Measurements from ENCODE around the gene LTN1.

LTN1 gene

DNA sequence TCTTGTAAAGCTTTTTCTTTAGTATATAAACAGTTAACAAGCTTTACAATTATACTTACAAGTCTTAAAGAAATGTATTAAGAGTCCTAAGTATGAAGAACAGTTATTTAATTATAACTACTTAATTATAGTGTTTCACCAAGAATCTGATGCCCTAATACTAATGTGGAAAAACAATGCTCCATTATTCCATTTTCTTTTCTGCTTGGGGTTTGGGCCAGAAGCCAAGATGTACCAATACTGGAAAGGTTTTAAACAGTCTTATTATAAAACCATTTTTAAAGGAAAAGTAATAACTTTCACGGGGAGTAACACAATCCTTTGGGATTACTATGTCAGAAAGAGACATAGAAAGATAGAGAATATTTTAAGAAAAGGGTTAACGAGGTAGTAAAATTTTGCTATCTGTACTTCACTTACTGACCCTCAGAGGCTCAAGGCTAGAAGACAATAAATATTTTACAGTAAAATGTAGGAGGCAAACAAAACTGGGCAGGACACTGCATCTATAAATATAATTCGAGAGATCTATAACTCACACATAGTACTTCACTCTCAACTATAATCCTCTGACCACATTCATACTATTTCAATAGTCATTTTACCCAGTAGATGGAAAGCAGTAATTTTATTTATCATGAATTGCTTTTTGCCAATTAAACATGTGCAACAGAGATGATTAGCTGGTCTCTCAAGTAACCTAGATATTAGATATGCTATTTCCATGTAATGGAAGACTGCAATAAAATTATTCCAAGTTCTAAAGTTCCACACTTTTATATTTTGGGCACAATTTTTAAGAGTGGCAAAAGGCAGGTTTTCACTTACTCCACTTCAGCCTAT is 63.9 kb downstream of the LTN1 start:
- no peak for DNase-seq

DNA sequence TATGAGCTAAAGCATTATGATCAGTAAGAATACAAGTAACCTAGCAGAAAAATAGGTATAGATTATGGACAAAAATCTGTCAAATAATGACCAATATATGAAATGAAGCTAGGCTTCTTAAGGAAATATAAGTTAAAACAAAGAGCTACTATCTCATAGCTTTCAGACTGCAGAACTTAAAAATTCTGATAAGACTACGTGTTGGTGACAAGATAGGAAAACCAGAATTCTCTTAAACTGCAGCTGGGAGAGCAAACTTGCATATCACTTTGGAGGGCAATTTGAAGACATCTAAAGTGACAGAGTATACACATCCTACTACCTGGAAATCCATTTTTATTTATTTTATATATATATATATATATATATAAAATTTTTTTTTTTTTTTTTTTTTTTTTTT is 65.5 kb downstream of the LTN1 start:
- DNase-seq: no peak

DNA sequence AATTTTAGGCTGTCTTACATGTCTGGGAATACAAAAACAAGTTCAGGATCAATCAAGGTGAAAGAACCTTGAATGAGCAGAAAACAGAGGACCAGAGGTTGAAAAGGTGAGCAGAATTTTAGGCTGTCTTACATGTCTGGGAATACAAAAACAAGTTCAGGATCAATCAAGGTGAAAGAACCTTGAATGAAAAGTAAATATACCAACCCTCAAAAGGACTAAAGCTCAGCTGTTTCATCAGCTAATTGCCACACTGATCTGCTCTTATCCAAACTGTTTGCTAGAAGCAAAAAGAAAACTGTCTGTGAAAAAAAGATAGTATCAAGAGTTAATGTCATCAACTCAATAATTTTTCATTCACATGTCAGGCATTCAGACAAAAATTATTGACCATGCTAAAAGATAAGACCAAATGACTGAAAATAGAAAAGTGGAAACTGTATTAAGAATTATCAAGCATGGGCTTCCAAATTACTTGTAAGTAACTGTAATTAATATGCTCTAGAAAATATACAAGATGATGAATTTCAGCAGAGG is 69.2 kb downstream of the LTN1 start:
- no peak for DNase-seq

DNA sequence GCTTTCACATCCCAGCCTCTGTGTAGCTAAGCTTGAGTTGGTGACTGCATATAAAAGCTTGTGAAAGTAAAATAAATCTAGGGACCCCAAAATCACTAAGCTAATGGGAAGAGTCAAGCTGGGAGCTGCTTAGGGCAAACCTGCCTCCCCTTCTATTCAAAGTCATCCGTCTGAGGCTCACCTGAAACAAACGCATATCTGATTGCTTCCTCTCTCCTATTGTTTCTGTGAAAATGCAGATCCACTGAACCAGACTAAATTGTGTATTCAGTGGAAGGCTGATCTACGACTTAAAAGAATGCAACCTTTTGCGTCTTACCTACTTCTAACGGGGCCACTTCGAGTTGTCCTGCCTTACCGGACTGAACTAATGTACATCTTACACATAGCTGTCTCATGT is 70.3 kb downstream of the LTN1 start:
- DNase-seq: no peak

DNA sequence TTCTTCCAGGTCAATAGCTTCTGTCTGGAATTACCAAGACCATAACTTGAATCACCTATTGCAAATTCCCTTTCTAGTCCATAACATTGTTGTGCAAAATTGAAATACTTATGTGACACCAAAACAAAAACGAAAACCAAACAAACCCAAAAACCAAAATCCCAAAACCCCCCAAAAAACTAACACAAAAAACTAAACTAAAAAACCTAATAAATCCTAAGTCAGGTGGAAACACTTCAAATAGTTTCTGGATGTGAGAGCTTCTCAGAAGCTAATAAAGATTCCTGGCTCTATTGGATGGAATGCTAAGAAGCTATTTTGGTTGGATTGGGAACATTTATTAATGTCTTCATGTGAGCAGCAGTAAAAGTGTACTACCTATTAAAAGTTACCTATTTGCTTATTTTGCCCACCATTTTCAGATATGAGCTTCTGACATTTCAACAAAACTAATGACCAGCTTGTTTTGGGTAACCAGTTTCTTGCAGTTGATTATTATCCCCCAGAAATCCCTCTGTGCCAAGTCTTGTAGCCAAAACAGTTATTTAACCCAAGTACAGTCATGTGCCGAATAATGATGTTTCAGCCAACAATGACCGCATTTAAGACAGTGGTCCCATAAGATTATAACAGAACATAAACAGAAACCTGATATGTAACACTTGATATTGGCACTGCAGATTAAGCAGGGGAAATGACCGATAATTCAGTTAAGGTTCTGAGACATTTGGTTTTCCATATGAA is 76.4 kb downstream of the LTN1 start:
- no peak for DNase-seq

DNA sequence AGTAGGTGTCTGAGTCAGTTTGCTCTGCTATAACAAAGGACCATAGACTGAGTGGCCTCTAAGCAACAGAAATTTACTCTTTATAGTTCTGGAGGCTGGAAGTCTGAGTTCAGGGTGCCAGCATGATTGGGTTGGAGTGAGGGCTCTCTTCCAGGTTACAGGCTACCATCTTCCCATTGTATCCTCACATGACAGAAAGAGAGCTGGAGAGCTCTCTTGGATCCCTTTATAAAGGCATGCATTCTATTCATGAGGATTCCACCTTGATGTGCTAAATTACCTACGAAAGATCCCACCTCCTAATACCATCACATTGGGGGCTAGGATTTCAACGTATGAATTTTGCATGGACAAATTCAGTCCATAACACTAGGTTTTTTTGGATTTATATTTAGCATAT is 79.6 kb downstream of the LTN1 start:
- DNase-seq: no peak

DNA sequence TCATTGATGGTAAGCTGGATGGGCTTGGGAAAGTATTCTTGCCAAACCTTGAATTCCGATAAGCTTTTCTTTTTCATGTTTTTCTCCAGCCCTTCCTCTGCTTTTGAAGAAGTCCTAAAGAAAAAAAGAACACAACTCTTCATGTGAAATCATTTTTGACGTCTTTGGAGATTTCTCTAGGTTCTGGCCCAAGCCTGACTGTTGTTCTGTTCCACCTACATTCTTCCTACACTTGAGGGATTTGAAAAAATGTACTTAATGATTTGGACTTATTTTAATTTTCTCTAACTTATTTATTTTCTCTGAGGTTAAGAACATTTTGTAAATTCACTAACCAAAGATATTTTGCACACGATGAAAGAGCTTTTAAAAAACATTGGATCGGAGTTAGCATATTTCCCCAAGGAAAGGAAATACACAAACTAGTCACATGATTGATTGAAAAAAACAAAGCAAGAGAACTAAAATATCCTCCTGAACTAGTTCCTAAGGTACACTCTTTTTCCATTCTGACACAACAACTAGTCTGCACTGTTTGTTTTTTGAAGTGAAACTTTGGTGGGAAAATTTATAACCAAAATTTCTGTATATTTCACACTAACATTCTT is 82.3 kb downstream of the LTN1 start:
- DNase-seq: no peak

DNA sequence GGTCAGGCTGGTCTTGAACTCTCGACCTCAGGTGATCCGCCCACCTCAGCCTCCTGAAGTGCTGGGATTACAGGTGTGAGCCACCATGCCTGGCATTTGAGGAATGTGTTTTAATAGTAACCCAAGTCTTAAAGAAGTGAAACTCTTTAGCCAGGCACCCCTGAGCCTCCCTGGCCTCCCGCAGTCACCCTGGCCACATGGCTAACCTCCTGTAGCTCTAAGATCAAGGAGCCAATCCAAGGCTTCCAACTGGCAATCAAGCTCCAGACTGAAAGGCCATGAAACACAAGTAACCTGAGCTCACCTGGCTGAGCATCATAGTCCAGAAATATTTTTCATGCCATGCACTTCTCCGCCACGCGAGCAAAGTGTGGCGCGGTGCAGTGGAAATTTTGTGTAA is 84.3 kb downstream of the LTN1 start:
- DNase-seq: no peak

DNA sequence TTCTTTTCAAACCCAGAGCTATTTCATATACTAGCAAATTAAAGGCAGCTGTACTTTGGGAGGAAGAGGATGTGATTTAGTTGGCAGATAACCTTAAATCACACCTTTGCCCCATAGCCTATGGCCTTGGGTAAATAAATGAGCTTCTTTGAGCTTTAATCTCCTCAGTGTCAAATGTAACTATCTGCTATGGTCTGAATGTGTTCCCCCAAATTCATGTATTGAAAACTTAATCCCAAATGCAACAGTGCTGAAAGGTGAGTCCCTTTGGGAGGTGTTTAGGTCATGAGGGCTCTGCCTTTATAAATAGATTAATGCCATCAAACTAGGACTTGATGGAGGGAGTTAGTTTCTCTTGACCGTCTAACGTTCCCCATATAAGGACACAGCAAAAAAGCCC is 85.8 kb downstream of the LTN1 start:
- no peak for DNase-seq

DNA sequence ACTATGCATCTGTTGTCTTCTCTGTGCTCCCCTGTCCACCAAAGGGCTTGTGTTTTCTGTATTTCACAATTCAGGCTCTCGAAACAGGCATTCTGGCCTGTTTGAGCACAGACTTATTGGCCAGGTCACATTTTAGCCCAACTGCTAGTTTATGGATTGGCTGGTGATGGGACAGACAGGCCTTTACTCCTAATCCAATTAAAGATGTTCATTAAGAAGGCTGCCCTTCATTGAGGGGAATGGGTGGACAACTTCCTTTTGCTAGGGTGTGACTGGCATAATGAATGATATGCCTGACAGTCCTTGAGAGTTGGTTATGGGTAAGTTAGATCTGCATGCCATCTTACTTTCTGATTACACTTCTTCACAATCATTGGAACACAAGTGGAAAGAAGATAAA is 86.4 kb downstream of the LTN1 start:
- DNase-seq: no peak

DNA sequence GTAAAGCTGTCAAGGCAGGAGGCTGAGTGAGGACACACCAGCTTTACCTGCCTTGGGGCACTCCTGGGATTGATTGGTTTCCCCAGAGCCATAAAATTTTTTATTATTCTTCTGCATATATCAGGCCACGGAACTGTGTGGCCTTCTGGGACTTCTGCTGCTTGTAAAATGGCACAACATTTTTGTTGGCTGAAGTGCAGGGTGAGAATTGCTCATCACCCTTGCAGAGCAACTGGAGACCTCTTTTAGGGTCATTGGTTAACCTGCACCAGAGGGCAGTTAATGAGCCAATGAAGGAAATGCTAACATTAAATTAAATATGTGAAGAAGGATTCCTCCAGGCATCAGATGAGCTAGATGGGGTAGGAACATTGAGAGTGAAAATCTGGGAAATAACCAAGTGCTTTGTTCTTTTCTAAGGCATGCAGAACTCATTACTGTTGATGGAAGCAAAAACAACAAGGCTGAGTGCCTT is 87.7 kb downstream of the LTN1 start:
- DNase-seq: no peak

DNA sequence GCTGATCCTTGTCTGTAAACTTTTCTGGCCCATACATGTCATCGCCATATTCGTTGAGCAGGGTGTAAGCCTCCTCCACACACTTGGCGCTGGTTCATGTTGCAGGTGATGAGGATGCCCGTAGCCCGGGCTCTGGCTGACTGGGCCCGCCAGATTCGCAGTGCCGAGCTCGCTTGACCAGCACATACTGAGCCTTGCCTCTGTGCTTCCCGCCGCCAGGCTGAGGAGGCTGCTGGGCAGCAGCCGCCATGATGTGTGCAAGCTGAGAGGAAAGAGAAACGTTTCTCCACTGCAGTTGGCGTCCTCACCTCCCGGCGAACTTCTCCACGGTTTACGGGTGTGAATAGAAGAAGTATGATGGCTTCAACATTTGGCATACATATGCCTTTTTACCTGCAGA is 89.2 kb downstream of the LTN1 start:
- DNase-seq: no peak

DNA sequence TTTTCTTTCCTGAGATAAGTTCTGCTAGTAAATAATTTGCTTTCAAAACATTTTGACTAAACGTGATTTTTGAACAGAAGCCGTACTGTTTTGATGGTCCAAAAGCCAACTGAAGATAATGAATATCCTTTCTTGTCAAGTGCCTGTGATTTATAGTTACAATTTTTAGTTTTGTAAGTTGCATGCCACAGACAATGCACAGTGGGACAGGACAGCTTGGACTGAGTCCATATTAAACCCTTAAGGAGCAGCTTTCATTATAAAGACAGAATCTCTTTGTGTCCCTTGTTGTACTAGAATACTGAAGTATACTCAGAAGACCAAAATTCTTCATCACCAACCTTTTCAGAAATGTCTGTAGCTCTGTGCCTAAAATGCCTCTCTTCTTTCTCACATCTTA is 92.2 kb downstream of the LTN1 start:
- DNase-seq: no peak

DNA sequence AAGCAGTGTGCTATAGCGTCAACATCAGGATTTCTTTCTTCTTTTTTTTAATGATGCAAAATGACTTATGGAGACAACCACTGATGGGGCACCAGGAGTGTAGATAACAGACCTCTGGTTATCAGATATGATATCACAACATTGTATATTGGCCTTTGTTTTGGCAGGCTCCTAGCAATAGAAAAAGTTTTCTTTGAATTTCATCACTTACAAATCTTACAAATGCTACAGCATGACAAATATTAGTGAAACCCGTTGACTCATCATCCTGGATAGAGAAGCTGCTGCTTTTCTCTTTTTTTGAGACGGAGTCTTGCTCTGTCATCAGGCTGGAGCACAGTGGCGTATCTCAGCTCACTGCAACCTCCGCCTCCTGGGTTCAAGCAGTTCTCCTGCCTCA is 92.9 kb downstream of the LTN1 start:
- DNase-seq: peak; percentile 12 to 48 (median 44)

DNA sequence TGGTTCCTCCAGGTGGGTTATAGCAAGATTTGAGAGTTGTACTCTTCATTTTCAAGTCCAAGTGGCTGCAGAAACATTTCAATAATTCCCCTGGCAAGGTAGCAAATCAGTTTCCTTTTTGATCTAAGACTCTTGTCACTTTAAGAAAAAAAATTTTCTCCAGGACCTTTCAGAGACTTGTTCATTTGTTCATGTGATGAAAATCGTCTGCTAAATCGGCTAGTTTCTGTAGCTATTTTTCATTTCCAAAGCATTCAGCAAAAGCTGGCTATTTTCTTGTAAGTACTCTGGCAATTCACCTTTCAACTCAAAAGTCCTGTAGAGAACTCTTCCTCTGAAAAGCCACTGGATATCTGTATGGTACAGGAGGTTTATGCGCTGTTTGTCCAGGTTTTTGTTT is 93.5 kb downstream of the LTN1 start:
- no peak for DNase-seq

DNA sequence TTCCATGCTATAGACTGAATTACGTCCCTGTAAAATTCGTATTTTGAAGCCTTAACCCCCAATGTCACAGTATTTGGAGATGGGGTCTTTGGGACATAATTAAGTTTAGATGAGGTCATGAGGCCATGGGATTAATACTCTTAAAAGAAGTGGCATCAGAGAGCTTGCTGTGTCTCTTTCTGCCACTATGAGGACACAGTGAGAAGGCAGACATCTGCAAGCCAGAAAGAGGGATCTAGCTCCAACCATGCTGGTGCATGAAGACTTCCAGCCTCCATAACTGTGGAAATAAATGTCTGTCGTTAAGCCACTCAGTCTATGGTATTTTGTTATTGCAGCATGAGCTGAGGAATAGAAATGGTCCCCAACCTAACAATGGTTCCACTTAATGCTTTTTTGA is 99.0 kb downstream of the LTN1 start:
- no peak for DNase-seq

DNA sequence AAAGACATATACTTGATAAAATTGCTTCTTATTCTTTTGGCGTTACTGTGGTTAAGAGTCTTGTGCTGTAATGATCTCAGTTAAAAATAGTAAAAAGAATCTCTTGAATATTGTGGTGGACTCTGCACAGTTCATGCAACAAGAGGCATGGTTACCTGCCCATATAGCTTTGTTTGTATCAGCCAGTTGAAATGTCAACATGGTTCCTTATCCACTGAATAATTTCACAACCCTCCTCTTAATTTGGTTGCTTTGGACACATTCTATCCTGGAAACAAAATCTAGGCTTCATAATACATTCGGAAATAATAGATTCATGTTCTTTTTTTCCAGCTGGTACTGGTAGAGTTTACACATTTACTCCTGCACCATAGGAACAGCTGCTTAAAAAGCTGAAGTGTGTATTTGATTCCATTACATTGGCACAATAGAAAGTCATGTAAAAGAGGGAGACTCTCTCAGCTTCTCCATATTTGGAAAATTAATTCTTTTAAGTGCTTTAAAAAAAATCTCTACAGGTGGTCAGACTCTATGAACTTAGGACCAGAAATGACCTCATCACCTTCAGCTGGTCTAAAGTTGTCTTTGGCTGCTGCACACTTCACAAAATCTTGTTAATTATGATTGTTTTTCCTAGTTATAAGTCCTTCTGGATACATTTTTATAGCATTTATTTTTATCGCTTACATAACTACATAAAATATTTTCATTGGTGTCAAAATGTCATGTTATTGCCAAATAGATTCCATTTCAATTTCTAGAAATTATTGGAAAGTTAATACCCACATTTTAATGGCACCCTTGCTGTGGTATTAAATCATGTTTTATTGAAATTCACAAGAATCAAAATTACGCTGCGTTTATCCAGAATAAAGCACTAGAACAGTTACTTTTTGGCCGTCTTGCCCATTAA is 100.2 kb downstream of the LTN1 start:
- DNase-seq: no peak

DNA sequence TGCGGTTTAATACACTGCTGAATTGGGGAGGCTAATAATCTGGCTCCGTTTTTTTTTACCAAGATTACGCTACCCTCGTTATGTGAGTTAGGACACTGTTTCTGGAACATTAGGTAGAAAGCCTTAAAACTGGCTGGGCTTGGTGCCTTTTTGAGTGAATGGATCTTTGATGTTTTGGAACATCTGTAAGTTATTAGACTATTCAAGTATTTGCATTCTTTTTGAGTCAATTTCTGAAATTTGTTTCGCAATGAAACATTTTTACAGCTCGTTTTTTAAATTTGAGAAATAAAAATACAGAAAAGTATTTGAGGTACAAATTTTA is 106.9 kb downstream of the LTN1 start:
- no peak for DNase-seq

DNA sequence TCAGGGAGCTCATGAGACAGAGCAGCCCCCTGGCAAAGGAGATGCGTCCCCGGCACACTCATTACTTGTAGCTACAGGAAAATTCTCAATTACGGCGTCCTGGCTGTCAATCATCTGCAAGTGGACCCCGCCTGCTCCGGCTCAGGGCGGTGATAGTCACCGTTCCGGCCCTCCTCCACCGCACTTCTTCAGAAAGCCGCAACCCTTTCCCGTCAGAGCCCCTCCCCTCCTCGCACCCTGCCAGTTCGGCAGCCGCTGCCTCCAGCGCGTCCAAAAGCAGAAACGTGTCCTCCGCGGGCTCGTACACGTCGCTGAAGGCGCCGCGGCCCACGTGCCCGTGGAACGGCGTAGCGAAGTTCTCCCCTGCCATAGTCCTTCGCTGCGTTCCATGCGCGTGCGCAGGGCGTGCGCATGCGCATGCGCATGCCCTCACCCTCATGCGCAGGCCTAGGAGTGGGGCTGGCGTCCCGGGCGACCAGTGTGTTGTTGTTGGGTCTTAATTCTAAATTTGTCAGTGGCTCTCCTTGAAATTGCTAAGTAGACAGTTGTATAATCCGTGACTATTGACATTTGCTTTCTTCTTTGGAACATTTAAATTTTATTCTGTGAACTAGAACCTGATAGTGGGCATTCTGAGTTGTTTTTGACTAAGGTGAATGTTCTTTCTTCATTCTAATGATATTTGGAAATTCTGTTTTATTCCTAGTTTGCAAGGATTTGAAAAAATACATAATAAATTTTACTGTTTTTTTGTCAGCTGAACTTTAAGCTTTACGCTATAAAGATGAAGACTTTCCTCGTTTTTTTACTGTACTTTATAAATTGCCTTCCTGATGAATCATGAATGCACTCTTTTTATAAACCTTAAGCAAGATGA is 107.5 kb downstream of the LTN1 start:
- DNase-seq: peak; percentile 96

DNA sequence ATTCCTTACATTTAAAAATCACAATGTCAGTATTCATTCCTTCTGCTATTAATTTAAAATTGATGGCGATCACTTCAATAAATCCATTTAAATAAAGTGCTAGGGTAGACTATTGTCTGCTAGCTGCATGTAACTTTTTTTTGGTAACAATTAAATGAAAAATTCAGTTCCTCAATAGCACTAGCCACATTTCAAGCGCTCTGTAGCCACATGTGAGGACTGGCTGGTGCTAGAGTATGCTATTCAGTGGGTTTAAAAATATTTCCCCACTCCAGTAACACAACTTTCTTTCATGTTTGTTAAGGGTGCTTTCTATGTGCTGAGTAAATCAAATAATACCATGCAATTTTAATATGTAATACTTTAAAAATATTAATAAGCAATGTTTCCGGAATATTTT is 108.2 kb downstream of the LTN1 start:
- peak; percentile 9 to 31 (median 19) for DNase-seq

DNA sequence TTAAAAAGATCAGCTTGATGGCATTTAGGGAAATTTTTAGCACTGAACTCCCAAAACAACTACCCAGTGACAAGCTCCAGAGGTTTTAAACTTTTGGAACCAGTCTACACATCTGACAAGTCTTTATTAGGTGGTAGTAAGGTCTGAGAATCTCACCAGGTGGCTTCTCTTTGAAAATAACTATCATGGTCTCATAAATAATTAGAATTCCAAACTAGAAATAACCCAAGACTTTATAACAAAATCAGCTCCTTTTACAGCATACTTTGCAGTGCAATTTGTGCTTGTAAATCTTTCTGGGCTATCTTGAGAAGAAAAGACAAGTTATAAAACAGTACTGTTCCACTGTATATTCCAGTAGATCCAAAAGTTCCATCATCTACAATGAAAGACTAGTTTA is 108.7 kb downstream of the LTN1 start:
- no peak for DNase-seq

DNA sequence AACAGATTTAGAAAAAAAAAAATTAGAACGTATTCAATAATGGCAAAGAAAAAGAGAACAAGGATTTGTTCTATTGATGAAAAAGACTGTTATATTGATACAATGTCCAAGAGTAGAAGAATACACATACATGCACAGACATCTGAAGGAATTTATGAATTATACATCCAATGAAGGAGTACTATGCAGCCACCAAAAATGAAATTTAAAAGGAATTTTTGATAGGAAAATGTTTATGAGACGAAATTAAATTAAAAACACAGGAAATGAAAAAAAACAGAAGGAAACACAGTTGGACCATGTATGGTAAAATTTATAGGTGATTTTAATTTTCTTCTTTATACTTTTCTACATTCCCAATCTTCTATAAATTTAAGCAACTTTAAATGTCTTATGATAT is 110.3 kb downstream of the LTN1 start:
- DNase-seq: peak in 1 of 3 donors; percentile 7
